ENCODE results near the gene NRF1. TPM values are rescaled to one million over a fixed set of nuclear protein-coding genes. Genes with fewer than 3 reads are reported as not detected.

Gene NRF1
- total and polyA plus RNA-seq, 5 donors, result 5.7 to 20.0 (median 18.8) TPM

DNA sequence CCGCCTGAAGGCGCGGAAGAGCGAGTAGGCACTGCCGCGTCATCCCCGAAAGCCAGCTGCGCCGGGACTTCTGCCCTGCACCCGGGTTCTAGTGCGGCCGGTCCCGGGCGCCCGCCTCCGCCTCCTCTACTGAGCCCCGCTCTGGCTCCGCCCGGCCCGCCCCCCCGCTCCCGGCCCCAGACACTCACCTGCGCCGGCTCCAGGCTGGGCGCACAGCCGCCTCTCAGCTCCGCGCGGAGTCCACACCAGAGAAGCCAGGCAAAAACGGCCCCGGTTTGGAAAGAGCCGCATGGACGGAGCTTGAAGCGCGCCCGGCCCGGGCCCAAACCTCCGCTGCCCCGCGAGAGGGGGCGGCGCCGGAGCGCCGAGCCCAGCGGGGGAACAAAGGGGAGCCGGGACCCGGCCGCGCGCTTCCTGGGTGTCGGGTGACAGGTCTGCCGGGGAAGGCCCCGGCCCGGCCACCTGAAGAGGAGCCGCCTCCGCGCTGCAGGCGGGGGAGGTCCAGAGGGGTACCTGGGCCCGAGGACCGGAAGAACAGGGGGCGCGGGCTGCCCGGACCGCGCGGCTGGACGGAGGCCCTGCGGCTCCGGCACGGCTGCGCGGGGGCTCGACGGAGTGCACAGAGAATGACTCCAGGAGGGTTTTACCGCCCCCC, 168.2 kb downstream of the NRF1 start:
- 1% methylated on average over 76 of the region's 76 CpGs for WGBS
- Histone ChIP-seq H3K9me3 (ENCODE audit: control insufficient read depth, low read length) (no peaks in the 10 kb centered on the region), H3K4me3 (ENCODE audit: low read length) (peak overlapping the region; percentile 49), H3K4me1 (ENCODE audit: control insufficient read depth, insufficient read depth, low read length) (no peaks in the 10 kb centered on the region), H3K27me3 (ENCODE audit: control insufficient read depth, insufficient read depth) (no peaks in the 10 kb centered on the region), H3K27ac (ENCODE audit: low read length) (no peak overlapping the region)
- intact Hi-C loops (cut with DNase I), result no loop called here
- DNase-seq (no peak), ATAC-seq (peak in 1 of 2 donors; percentile 3)

DNA sequence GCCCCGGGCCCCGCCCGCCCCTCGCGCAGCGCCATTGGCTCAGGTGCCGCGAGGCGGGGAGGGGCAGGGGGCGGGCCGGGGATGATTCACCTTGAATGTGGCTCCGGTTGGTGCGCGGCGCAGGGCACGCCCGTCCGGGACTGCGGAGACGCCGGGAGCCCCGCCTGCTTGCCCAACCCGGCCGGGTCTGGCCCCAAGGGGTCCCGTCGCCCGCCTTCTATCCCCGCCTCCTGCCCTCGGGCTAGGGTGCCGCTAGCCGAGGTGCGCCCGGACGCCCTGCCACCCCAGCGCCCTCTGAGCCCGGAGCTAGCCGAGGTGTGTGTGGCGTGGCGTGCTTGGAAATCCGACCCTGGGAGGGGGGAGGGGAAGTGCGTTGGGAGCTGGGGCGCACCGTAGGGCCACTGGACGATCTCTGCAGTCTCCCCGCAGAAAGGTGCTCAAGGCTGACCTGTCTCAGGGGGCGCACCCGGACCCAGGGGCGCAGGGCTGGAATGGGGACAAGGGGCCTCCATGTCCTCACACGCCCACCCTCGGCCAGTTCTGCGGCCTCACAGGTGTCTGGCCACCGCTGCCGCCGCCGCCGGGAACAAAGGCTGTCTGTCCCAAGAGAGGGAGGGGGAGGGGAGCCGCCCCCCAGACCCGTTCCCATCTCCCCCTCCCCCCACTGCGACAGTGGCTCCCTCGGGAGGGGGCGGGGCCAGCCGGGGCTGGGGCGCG, 168.9 kb downstream of the NRF1 start:
- no peak overlapping the region for H3K27ac ChIP-seq (ENCODE audit: low read length)
- DNase-seq (peak in 2 of 3 donors; percentile 29 to 60), ATAC-seq (peak; percentile 38 to 45)
- H3K27me3 ChIP-seq (ENCODE audit: control insufficient read depth, insufficient read depth), result no peaks in the 10 kb centered on the region
- no peaks in the 10 kb centered on the region for H3K9me3 ChIP-seq (ENCODE audit: control insufficient read depth, low read length)
- H3K4me3 ChIP-seq (ENCODE audit: low read length), result peak overlapping the region; percentile 49
- intact Hi-C loops (cut with DNase I), result no loop called here
- 1% methylated on average over 59 of the region's 64 CpGs for WGBS
- no peaks in the 10 kb centered on the region for H3K4me1 ChIP-seq (ENCODE audit: control insufficient read depth, insufficient read depth, low read length)

DNA sequence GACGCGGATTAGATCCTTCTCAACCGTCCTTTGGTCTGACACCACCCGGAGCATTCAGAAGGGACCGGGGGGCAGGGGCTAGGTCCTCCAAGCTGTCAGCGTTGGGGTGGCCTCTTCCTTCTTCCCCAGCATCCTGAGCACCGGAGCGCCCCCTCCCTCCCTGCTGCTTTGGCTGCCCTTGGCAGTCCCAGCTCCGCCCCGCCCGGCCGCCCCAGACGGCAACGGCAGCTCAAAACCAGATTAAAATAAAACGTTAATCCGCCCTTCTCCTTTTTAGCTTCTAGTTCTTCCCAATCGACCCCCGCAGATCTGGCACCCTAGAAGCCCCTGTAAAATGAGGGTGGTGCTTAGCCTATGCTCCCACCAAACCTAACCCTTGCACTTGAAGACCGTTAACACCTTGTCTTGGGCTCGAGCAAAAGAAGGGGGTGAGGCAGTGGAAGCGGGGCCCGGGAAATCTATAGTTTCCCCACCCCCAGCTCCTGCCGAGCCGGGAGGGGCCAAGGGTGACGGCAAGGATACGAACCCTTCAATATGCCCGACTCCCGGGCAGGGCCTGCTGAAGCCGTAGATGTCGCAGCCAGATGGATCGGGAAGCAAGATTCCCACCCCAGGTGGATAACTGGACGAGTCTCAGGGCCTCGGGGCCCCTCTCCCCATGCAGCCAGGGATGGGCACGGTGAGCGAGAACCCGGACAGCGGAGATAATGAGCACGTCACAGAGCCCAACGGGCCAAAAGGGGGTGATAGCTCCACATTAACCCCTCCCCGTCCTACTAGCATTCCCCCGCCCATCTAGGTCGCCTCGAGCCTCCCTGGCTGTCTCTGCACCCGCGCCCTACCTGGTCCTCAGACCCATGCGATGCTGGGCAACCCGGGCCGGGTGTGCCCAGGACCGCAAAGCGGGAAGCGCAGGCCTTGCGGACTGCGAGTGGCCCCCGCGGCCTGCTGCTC, 169.7 kb downstream of the NRF1 start:
- intact Hi-C loops (cut with DNase I), result no loop called here
- H3K4me3 ChIP-seq (ENCODE audit: low read length), result peak overlapping the region; percentile 49

DNA sequence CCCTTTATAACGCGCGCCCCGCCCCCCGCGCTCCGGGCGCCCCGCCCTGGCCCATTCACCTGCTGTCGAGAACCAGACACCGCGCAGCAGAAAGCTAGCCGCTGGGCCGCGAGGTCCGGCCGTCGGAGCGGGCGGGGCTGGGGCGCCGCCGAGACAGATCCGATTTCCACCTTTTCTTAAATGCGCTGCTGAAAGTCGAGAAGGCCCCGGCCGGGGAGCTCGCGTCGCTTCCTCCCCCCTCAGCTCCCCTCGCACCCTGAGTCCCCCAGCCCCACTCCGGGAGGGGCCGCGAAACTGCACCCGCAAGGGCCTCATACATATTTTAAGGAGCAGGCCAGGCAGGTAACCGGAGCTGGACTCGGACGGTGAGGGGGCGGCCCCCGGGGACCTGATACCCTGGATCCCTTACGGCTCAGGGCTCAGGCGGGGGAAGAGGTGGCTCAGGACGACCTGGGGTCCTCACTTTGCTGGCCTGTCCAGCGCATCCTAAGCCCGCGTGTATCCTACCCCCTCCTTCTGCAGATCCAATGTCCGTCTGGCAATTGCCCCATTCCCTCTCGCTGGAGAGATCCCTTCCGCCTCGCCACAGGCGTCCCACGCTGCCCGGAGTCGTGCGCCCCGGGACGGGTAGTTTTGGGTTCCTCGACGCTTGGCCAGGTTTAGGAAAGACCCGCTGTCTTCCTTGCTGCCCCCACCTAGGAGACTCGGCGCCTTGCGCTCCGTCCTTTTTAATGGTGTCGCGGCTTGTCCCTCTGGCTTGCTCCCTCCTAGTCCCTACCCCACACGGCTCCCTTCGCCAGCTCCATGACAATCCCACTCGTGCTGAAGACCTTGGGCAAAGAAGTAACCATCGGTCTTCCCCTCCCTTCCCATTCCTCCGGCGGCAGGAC, 170.7 kb downstream of the NRF1 start:
- Histone ChIP-seq H3K4me3 (ENCODE audit: low read length) (no peak overlapping the region), H3K9me3 (ENCODE audit: control insufficient read depth, low read length) (no peaks in the 10 kb centered on the region), H3K4me1 (ENCODE audit: control insufficient read depth, insufficient read depth, low read length) (no peaks in the 10 kb centered on the region), H3K27me3 (ENCODE audit: control insufficient read depth, insufficient read depth) (no peaks in the 10 kb centered on the region), H3K27ac (ENCODE audit: low read length) (no peak overlapping the region)
- DNase-seq (peak in 2 of 3 donors; percentile 33 to 44), ATAC-seq (no peak)
- WGBS, result 2% methylated on average over 73 of the region's 73 CpGs
- intact Hi-C loops (cut with DNase I), result no loop called here

More for the DNA sequence above, 169.7 kb downstream of the NRF1 start:
- ATAC-seq, result peak in 1 of 2 donors; percentile 4
- H3K4me1 ChIP-seq (ENCODE audit: control insufficient read depth, insufficient read depth, low read length), result no peaks in the 10 kb centered on the region
- H3K9me3 ChIP-seq (ENCODE audit: control insufficient read depth, low read length), result no peaks in the 10 kb centered on the region
- H3K27me3 ChIP-seq (ENCODE audit: control insufficient read depth, insufficient read depth), result no peaks in the 10 kb centered on the region
- no peak overlapping the region for H3K27ac ChIP-seq (ENCODE audit: low read length)
- peak in 1 of 3 donors; percentile 48 for DNase-seq
- WGBS, result 3% methylated on average over 55 of the region's 55 CpGs

DNA sequence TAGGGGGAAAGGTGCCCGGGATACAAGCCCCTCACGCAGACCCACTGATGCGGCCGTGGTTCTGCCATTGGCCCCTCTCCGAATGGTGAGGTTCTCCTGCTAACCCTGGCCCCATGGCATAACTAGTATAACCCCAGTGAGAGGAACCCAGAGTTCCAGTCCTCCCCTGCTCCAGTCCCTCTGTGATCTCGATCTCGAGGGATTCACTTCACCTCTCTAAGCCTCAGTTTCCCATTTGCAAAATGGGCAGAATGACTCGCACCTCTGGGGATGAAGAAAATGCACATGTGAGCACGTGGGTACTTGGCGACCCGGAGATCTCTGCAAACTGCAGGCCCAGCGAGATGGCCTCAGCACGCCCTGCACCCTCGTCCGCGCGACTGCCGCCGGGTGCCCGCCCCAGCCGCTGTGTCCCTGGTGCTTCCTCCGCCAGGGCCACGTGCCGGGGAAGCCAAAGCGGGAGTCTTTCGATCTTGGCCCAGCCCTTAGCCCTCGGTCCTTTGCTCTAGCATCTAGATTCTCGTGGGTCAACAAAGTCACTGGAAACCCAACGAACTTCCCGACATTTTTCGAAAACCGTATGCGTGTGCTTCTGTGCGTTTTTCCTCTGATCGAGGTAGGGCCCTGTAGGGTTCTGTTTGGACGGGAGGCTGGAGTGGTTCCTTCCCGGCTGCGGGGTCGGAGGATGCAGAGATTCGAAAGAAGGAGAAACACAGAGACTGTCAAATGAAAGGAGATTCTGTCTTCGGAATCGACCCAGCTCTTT, 171.5 kb downstream of the NRF1 start:
- DNase-seq (peak in 1 of 3 donors; percentile 59), ATAC-seq (no peak)
- no peak overlapping the region for H3K27ac ChIP-seq (ENCODE audit: low read length)
- 6% methylated on average over 42 of the region's 42 CpGs for WGBS
- intact Hi-C loops (cut with DNase I), result no loop called here
- H3K27me3 ChIP-seq (ENCODE audit: control insufficient read depth, insufficient read depth), result no peaks in the 10 kb centered on the region
- H3K4me1 ChIP-seq (ENCODE audit: control insufficient read depth, insufficient read depth, low read length), result no peaks in the 10 kb centered on the region
- no peak overlapping the region for H3K4me3 ChIP-seq (ENCODE audit: low read length)
- H3K9me3 ChIP-seq (ENCODE audit: control insufficient read depth, low read length), result no peaks in the 10 kb centered on the region

DNA sequence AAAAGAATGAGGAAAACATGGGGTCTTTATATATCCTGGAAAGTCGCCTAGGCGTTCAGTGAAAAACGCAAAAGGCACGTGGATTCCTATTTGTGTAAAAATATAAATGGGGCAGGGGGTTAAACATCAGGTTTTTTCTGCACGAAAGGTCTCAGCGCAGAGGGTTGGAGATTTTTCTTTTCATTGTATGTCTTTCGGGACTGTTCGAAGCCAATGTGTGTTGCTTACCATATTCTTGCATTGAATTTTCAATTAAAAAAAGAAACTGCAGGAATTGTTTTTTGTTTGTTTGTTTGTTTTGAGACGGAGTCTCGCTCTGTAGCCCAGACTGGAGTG, 172.0 kb downstream of the NRF1 start:
- Histone ChIP-seq H3K4me3 (ENCODE audit: low read length) (no peak overlapping the region), H3K9me3 (ENCODE audit: control insufficient read depth, low read length) (no peaks in the 10 kb centered on the region), H3K27me3 (ENCODE audit: control insufficient read depth, insufficient read depth) (no peaks in the 10 kb centered on the region), H3K4me1 (ENCODE audit: control insufficient read depth, insufficient read depth, low read length) (no peaks in the 10 kb centered on the region), H3K27ac (ENCODE audit: low read length) (no peak overlapping the region)
- ATAC-seq (no peak), DNase-seq (no peak)
- 13% methylated on average over 10 of the region's 10 CpGs for WGBS
- intact Hi-C loops (cut with DNase I), result no loop called here

DNA sequence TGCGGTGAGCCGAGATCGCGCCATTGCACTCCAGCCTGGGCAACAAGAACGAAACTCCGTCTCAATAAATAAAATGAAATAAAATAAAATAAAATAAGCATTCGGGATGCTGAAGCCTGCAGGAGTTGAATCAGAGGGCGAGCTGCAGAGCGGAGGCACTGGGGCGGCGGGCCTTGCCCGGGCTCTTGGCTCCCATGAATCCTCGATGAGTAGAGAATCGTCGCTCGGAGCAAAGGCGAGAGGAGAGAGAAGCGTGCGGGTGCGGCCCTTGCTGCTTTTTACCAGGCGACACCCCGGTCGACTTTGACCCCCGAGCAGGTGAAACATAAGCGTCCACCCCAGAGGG, 172.9 kb downstream of the NRF1 start:
- ATAC-seq (no peak), DNase-seq (peak in 1 of 3 donors; percentile 49)
- Histone ChIP-seq H3K4me3 (ENCODE audit: low read length) (no peak overlapping the region), H3K27ac (ENCODE audit: low read length) (no peak overlapping the region), H3K9me3 (ENCODE audit: control insufficient read depth, low read length) (no peaks in the 10 kb centered on the region), H3K4me1 (ENCODE audit: control insufficient read depth, insufficient read depth, low read length) (no peaks in the 10 kb centered on the region), H3K27me3 (ENCODE audit: control insufficient read depth, insufficient read depth) (no peaks in the 10 kb centered on the region)
- 19% methylated on average over 25 of the region's 25 CpGs for WGBS
- intact Hi-C loops (cut with DNase I), result no loop called here

DNA sequence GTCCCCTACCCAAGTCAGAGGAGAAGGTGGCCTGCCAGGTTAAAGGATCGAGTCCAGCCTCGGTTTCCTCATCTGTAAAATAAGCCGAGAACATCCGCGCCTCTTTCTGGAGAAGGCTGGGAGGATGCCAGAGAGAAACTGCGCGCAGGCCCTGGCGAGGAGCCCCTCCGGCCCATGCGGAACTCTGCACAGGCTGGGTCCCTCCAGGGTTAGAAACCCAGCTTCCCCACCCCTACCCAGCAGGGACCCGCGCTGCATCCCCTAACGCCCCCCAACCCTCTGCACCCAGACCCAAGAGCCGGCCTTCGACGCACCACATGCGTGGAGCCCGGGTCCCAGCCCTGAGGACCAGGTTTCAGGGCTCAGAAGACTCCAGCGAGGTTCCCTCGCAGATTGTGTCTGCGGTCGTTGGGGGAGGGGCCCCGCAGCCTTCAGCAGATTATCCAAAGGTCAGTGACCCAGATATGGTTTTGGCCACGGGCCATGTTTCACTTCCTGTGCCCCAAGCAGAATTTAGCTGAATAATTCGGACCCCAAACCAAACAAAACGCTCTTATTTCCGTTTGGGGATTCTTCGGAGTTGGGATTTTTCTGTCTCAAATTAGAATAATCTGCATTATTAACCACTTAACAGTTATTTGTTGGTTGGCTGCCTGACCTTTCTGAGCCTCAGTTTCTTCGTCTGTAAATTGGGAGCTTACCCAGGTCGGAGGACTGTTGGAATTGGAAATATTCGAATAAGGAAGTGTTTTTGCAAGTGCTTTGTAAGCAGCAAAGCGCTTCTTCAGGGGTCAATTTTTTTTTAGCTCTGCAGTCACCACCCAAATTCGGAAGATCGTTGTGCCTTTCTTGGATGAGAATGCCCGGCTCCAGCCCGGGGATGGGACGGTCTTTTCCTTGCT, 173.5 kb downstream of the NRF1 start:
- WGBS, result 4% methylated on average over 37 of the region's 37 CpGs
- no peak for ATAC-seq
- H3K9me3 ChIP-seq (ENCODE audit: control insufficient read depth, low read length), result no peaks in the 10 kb centered on the region
- H3K4me1 ChIP-seq (ENCODE audit: control insufficient read depth, insufficient read depth, low read length), result no peaks in the 10 kb centered on the region
- peak overlapping the region; percentile 4 for H3K4me3 ChIP-seq (ENCODE audit: low read length)
- peak in 2 of 3 donors; percentile 74 to 75 for DNase-seq
- H3K27ac ChIP-seq (ENCODE audit: low read length), result no peak overlapping the region
- intact Hi-C loops (cut with DNase I), result no loop called here
- H3K27me3 ChIP-seq (ENCODE audit: control insufficient read depth, insufficient read depth), result no peaks in the 10 kb centered on the region

DNA sequence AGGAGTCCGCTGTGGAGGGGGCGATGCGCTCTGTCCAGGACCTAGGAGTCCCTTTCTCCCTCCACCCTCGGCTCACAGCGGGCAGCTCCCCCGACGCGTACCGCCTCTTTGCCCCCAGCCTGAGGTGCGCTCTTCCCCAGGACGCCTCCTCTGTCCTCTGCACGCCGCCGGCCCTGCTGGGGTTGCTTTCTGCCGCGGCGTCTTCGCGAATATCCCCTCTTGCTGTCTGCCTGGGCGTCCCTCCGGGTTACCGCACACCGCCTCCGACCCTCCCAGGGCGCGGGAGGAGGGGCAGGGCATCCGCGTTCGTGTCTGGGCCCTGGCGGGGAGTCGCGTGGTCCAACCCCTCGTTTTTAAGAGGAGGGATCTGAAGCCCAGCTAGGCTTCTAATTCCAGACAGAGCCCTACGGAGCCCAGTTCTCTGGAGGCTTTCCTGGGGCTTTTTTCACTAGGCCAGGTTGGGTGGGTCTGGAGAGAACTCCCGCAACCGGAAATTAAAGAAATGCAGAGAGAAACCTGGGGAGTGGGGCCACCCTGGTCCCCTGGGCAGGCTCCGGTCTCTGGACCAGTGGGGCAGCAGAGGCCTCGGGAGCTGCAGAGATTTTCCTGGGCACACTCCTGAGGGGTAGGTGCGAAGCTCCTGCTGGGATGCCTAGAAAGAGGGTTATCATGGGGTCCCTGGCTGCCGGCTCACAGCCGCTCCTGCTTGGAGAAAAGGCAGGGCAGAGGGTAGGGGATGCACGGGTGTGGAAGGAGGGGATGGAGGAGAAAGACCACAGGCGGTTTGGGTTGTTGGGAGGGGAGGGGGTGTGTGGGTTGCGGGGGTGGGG, 174.4 kb downstream of the NRF1 start:
- H3K27me3 ChIP-seq (ENCODE audit: control insufficient read depth, insufficient read depth), result no peaks in the 10 kb centered on the region
- peak overlapping the region; percentile 4 for H3K4me3 ChIP-seq (ENCODE audit: low read length)
- 8% methylated on average over 44 of the region's 44 CpGs for WGBS
- no peak for ATAC-seq
- no peak for DNase-seq
- no peaks in the 10 kb centered on the region for H3K4me1 ChIP-seq (ENCODE audit: control insufficient read depth, insufficient read depth, low read length)
- no peaks in the 10 kb centered on the region for H3K9me3 ChIP-seq (ENCODE audit: control insufficient read depth, low read length)
- intact Hi-C loops (cut with DNase I), result no loop called here
- H3K27ac ChIP-seq (ENCODE audit: low read length), result no peak overlapping the region

All from right cardiac atrium (tissue), 5 donors.